Stimulated activated CD8-positive, alpha-beta memory T cell treated with anti-CD3 and anti-CD28 coated beads, Interleukin-7, amount 100 ng/mL, for 24 hours (primary cell): Measurements from ENCODE around the gene KDM2B.
A peak's percentile ranks its signal among the peaks of the same experiment; 100 is the strongest.

ENCODE experiments used
- DNase-seq: peaks from one replicate; pipeline ENCODE4 v3.0.0-alpha.2; 2020; ENCODE audit warnings: low read depth

Gene KDM2B

GRCh38 chr12:121461048-121461447, 119.8 kb downstream of the KDM2B start:
- DNase-seq, result no peak

GRCh38 chr12:121456551-121456950, 124.3 kb downstream of the KDM2B start:
- no peak for DNase-seq

- DNase-seq, result no peak
Observed at GRCh38 chr12:121455766-121456420, 124.9 kb downstream of the KDM2B start.

GRCh38 chr12:121454921-121455320, 125.9 kb downstream of the KDM2B start:
- no peak for DNase-seq

GRCh38 chr12:121453629-121454028, 127.2 kb downstream of the KDM2B start:
- no peak for DNase-seq

- DNase-seq, result no peak
Observed at GRCh38 chr12:121452985-121453360, 127.8 kb downstream of the KDM2B start.

- DNase-seq, result no peak
Observed at GRCh38 chr12:121452340-121452984, 128.4 kb downstream of the KDM2B start.

GRCh38 chr12:121451961-121452339, 128.9 kb downstream of the KDM2B start:
- no peak for DNase-seq

GRCh38 chr12:121448771-121449315, 132.0 kb downstream of the KDM2B start:
- DNase-seq, result no peak

- no peak for DNase-seq
Observed at GRCh38 chr12:121446750-121447149, 134.1 kb downstream of the KDM2B start.

- DNase-seq, result no peak
Observed at GRCh38 chr12:121444842-121445202, 136.0 kb downstream of the KDM2B start.

- DNase-seq, result no peak
Observed at GRCh38 chr12:121443911-121444841, 136.6 kb downstream of the KDM2B start.

- peak; percentile 48 for DNase-seq
Observed at GRCh38 chr12:121443193-121443870, 137.5 kb downstream of the KDM2B start.

- no peak for DNase-seq
Observed at GRCh38 chr12:121442028-121442948, 138.5 kb downstream of the KDM2B start.

GRCh38 chr12:121441555-121441954, 139.3 kb downstream of the KDM2B start:
- DNase-seq, result no peak

- no peak for DNase-seq
Observed at GRCh38 chr12:121440768-121441167, 140.1 kb downstream of the KDM2B start.

- DNase-seq, result no peak
Observed at GRCh38 chr12:121439715-121440114, 141.1 kb downstream of the KDM2B start.

- DNase-seq, result no peak
Observed at GRCh38 chr12:121438905-121439304, 141.9 kb downstream of the KDM2B start.

GRCh38 chr12:121436706-121437105, 144.1 kb downstream of the KDM2B start:
- no peak for DNase-seq

GRCh38 chr12:121432740-121433480, 147.9 kb downstream of the KDM2B start:
- no peak for DNase-seq
